Liver (tissue), 2 donors: ENCODE data around the gene GPR61.

Source experiments
- CTCF ChIP-seq: fragments of 150-350 bp; IDR thresholded peaks from 2 replicates; pipeline ENCODE4 v1.5.1; 2017; ENCODE audit warnings: improper control_type of control experiment, low read depth, low read length; ENCODE audit not compliant: missing input control
- YY1 ChIP-seq: IDR thresholded peaks from 2 replicates; pipeline ENCODE4 v1.6.1; 2016; ENCODE audit warnings: antibody characterized with exemption, mild to moderate bottlenecking
- donor health status: healthy.

DNA sequence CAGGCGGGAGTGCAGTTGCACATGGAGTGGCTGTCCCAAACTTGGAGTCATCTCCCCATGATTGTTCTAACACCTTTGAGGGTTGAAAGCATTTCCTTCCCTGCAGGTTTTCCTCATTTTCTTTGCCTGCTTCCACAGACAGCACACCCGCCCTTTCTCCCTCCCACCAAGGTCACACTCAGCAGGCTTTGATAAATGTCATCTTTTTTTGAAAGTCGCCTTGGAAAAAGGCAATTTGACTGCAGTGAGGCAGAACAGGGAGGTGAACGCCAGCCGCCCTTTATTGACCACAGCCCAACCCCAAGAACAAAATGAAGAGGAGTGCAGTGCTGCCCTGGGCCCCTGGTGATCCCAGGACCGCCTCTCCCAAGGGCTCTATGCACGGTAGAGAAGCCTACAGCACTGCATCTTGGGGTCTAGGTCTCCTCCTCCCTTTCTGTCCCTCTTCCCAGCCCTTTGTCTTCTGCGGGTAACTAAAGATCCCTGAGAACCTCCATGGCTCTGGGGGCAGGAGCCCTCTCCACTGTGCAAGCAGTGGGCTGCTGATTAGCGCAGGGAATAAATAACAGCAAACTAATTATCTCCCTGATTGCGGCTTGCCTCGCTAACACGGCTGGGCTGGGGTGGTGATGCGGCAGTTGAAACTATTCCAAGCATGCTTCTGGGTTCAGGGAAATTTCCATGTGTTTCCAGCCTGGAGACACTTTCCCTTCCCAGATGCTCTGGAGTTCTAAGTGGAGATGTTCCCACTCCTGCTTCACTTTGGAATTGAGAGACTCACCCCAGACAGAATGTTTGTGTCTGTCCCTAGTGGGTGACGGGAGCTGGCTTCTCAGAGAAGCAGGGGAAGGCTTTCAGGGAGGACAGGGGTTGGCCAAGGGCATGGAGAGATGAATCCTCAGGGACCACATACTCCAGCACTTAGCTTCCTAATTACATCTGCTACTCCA is 18.4 kb upstream of the GPR61 start:
- no peak for TF ChIP-seq YY1
- no peak for TF ChIP-seq CTCF
